ENCODE data around the gene ABCB6. TPM values are rescaled to one million over a fixed set of nuclear protein-coding genes. Genes with fewer than 3 reads are reported as not detected.

Gene ABCB6
- total and polyA plus RNA-seq, 2 of the 8 experiments (the other 6 are each of a cell fraction or from before 2014, with no cell fraction given) = 44.9 to 50.6 TPM

GRCh38 chr2:219245899-219246230, 27.1 kb upstream of the ABCB6 start (continued):
- TF ChIP-seq SP1 (IDR thresholded peaks at IDR 0.05; ENCODE audit: low read depth, low read length) (no peak), FOSL1 (IDR thresholded peaks at IDR 0.05; ENCODE audit: insufficient read depth, low read depth, low read length) (no peak), ATF2 (IDR thresholded peaks at IDR 0.05; ENCODE audit: low read length) (no peak), TAF7 (optimal IDR thresholded peaks at IDR 0.05; ENCODE audit: borderline replicate concordance, low read depth, low read length) (no peak), KDM1A (IDR thresholded peaks at IDR 0.05; ENCODE audit: borderline replicate concordance, low read length) (no peak), NANOG (IDR thresholded peaks at IDR 0.05; ENCODE audit: insufficient read depth, low read depth, low read length, poor library complexity, severe bottlenecking) (no peak), POU5F1 (IDR thresholded peaks at IDR 0.05; ENCODE audit: low read depth, low read length) (no peak)

Data from H1 (cell line).